Gastroesophageal sphincter (tissue), 4 donors: ENCODE results near the gene AMDHD1. TPM values are rescaled to one million over a fixed set of nuclear protein-coding genes. Genes with fewer than 3 reads are reported as not detected.

Source experiments
- ATAC-seq: fragments of 150-250 bp; one replicate; pipeline ENCODE4 v1.9.1; 2016; ENCODE audit warnings: mild to moderate bottlenecking, moderate library complexity
- H3K27ac ChIP-seq, 4 donors: fragments of 200-600 bp; sonication (generic) in 3 of 4; 1 replicate in 3 of 4; 2 replicates in 1 of 4; pipeline ENCODE4 v1.5.1; 2016 to 2019
- H3K27me3 ChIP-seq: fragments of 200-600 bp; sonication (generic); one replicate; pipeline ENCODE4 v1.5.1; 2019
- H3K36me3 ChIP-seq, 2 donors: fragments of 200-600 bp; sonication (generic); one replicate each; pipeline ENCODE4 v1.5.1; 2019; ENCODE audit warnings: control low read depth in 1 of 2
- H3K4me1 ChIP-seq, 3 donors: fragments of 200-600 bp; sonication (generic); 1 replicate in 2 of 3; 2 replicates in 1 of 3; pipeline ENCODE4 v1.5.1; 2016 to 2019; ENCODE audit warnings: control low read depth in 2 of 3
- H3K4me3 ChIP-seq, 2 donors: fragments of 200-600 bp; sonication (generic); one replicate each; pipeline ENCODE4 v1.5.1; 2019; ENCODE audit warnings: mild to moderate bottlenecking in 1 of 2, moderate library complexity in 1 of 2
- H3K9me3 ChIP-seq, 3 donors: fragments of 200-600 bp; sonication (generic); one replicate each; pipeline ENCODE4 v1.5.1; 2017 to 2019; ENCODE audit warnings: control low read depth in 2 of 3
- EP300 ChIP-seq: sonication (generic); formaldehyde crosslinking; IDR thresholded peaks from one replicate; pipeline ENCODE4 v1.6.1; 2017; ENCODE audit warnings: antibody characterized with exemption, mild to moderate bottlenecking
- POLR2A ChIP-seq, 2 donors: fragments of 450-650 bp; IDR thresholded peaks; one replicate each; pipeline ENCODE4 v1.6.1; 2017; ENCODE audit warnings: antibody characterized with exemption in 2 of 2, mild to moderate bottlenecking in 2 of 2, moderate library complexity in 1 of 2
- POLR2AphosphoS5 ChIP-seq: sonication (generic); formaldehyde crosslinking; IDR thresholded peaks from one replicate; pipeline ENCODE4 v1.6.1; 2017; ENCODE audit warnings: antibody characterized with exemption
- WGBS, 2 donors: methylation state at CpG; one replicate each; pipeline ENCODE4 v1.1.5; 2018; ENCODE audit warnings: low coverage in 1 of 2; 5-methylcytosine and 5-hydroxymethylcytosine counted together
- total RNA-seq, 4 donors: library from RNA; depleted of rRNA; stranded (reverse); fragments of >200 nt; gene quantifications; one replicate each; pipeline ENCODE4 v1.1.0, GENCODE V29; 2016
- TF ChIP-seq, protein P1 (sequence below), 4 experiments: fragments of 200-600 bp in 2 of 4; fragments of 450-650 bp in 2 of 4; sonication (generic) in 1 of 4; IDR thresholded peaks; one replicate each; pipeline ENCODE4 v1.5.1; 2017 to 2019; ENCODE audit warnings: antibody characterized with exemption in 4 of 4, mild to moderate bottlenecking in 2 of 4, moderate library complexity in 2 of 4

Gene AMDHD1
- total RNA-seq, 4 donors from 2014 or later, result 0.40 to 1.8 (median 1.0) TPM; not detected in 1

DNA sequence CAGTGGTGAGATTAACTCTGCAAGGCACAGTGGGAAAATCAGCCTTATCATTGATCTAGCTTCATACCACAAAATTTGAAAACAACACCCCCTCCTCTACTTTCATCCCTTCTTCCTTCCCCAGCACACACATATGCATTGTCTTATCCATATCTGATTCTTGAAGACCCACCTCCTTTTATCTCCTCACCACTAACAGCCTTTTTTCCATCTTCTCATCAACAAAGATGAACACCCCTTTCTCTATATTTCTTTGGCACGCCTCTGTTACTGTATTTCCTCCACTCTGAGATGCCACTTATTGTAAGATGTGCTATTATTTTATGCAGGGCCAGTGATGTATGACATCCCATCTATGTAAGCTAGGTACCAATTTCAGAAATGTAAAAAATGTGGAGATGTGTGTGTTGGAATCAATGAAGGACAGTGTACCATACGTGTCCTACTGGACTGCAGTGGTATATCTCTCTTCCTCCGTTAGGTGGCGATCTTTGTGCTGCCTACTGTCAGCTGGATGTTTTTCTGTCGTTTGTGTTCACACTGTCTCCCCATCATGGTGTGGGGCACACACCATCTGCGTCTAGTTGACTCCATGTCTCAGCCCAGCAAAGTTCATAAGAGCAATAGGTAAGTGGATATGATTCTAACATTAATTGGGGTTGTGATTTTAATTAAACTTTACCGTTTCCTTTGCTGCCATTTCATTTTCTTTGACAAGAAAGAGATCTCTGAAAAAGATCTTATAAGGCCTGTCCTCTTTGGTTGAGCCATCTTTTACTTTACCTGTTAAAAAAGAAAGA lies 24.7 kb upstream of the AMDHD1 start:
- H3K4me3 ChIP-seq, result no peak overlapping the region
- no peaks in the 10 kb centered on the region for H3K27me3 ChIP-seq
- no peak for TF ChIP-seq POLR2A (IDR thresholded peaks at IDR 0.05)
- TF ChIP-seq, protein P1, sequence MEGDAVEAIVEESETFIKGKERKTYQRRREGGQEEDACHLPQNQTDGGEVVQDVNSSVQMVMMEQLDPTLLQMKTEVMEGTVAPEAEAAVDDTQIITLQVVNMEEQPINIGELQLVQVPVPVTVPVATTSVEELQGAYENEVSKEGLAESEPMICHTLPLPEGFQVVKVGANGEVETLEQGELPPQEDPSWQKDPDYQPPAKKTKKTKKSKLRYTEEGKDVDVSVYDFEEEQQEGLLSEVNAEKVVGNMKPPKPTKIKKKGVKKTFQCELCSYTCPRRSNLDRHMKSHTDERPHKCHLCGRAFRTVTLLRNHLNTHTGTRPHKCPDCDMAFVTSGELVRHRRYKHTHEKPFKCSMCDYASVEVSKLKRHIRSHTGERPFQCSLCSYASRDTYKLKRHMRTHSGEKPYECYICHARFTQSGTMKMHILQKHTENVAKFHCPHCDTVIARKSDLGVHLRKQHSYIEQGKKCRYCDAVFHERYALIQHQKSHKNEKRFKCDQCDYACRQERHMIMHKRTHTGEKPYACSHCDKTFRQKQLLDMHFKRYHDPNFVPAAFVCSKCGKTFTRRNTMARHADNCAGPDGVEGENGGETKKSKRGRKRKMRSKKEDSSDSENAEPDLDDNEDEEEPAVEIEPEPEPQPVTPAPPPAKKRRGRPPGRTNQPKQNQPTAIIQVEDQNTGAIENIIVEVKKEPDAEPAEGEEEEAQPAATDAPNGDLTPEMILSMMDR (IDR thresholded peaks at IDR 0.05), result peak; percentile 60 to 79 (median 72)
- H3K4me1 ChIP-seq, result no peaks in the 10 kb centered on the region
- no peaks in the 10 kb centered on the region for H3K9me3 ChIP-seq
- peak; percentile 55 for ATAC-seq
- H3K27ac ChIP-seq, result no peak overlapping the region
- 23 to 41% methylated on average over 4 to 7 of the region's 7 CpGs for WGBS, 2 donors
- no peaks in the 10 kb centered on the region for H3K36me3 ChIP-seq

- H3K4me1 ChIP-seq, result no peaks in the 10 kb centered on the region
- no peaks in the 10 kb centered on the region for H3K9me3 ChIP-seq
- H3K27me3 ChIP-seq, result no peaks in the 10 kb centered on the region
- no peaks in the 10 kb centered on the region for H3K36me3 ChIP-seq
- H3K4me3 ChIP-seq, result no peak overlapping the region
- 65 to 77% methylated on average over 4 to 6 of the region's 6 CpGs for WGBS, 2 donors
- TF ChIP-seq POLR2AphosphoS5 (no peak), EP300 (no peak), POLR2A (IDR thresholded peaks at IDR 0.05) (no peak)
- TF ChIP-seq, protein P1 (IDR thresholded peaks at IDR 0.05), result no peak
- ATAC-seq, result no peak
- H3K27ac ChIP-seq, result no peak overlapping the region
Measured at GRCh38 chr12:95919110-95919509, 24.0 kb upstream of the AMDHD1 start.

- no peaks in the 10 kb centered on the region for H3K36me3 ChIP-seq
- H3K4me3 ChIP-seq, result no peak overlapping the region
- 48 to 83% methylated on average over 2 to 3 of the region's 3 CpGs for WGBS, 2 donors
- no peaks in the 10 kb centered on the region for H3K9me3 ChIP-seq
- ATAC-seq, result no peak
- no peaks in the 10 kb centered on the region for H3K27me3 ChIP-seq
- TF ChIP-seq POLR2AphosphoS5, result no peak
- no peaks in the 10 kb centered on the region for H3K4me1 ChIP-seq
- H3K27ac ChIP-seq, result no peak overlapping the region
Measured at GRCh38 chr12:95922231-95922630, 20.9 kb upstream of the AMDHD1 start.

- Histone ChIP-seq H3K4me3 (no peak overlapping the region), H3K27me3 (no peaks in the 10 kb centered on the region), H3K9me3 (no peaks in the 10 kb centered on the region), H3K4me1 (peaks cover 0 to 17% (median 0%) of the 10 kb centered on the region in 3 donors), H3K36me3 (no peaks in the 10 kb centered on the region), H3K27ac (no peak overlapping the region)
- no peak for ATAC-seq
- WGBS, 2 donors, result 75 to 85% methylated on average over 4 to 6 of the region's 6 CpGs
- TF ChIP-seq, protein P1 (IDR thresholded peaks at IDR 0.05), result no peak
- TF ChIP-seq POLR2AphosphoS5 (no peak), POLR2A (IDR thresholded peaks at IDR 0.05) (no peak), EP300 (no peak)
Measured at GRCh38 chr12:95940514-95940913, 2.6 kb upstream of the AMDHD1 start.

GRCh38 chr12:95942101-95942523 lies 1.0 kb upstream of the AMDHD1 start:
- peak overlapping the region in 3 of 4 donors; percentile 89 to 93 (median 92) for H3K27ac ChIP-seq

More at GRCh38 chr12:95942101-95942523, 1.0 kb upstream of the AMDHD1 start:
- no peak for ATAC-seq
- H3K36me3 ChIP-seq, result no peaks in the 10 kb centered on the region
- H3K27me3 ChIP-seq, result no peaks in the 10 kb centered on the region
- 0 to 22% methylated on average over 4 to 7 of the region's 13 CpGs for WGBS, 2 donors
- H3K4me1 ChIP-seq, result peaks cover 0 to 17% (median 0%) of the 10 kb centered on the region in 3 donors
- H3K4me3 ChIP-seq, result peak overlapping the region; percentile 81 to 88
- no peak for TF ChIP-seq EP300
- TF ChIP-seq POLR2A (IDR thresholded peaks at IDR 0.05), result no peak
- TF ChIP-seq, protein P1 (IDR thresholded peaks at IDR 0.05), result no peak
- TF ChIP-seq POLR2AphosphoS5, result no peak
- H3K9me3 ChIP-seq, result no peaks in the 10 kb centered on the region
